Ramos (cell line): ENCODE measurements around the gene LY6G5C.

ENCODE experiments used
- in situ Hi-C: fragments of 300-500 bp; cut with MboI; formaldehyde crosslinking; loops from one replicate; pipeline ENCODE4 v1.14.3; 2022; ENCODE audit warnings: low sequenced_read_pairs; ENCODE audit not compliant: unreplicated experiment

Gene LY6G5C

GRCh38 chr6:31643818-31644454, 36.9 kb downstream of the LY6G5C start:
- in situ Hi-C loops, result no loop called here

GRCh38 chr6:31642798-31643570, 37.9 kb downstream of the LY6G5C start:
- in situ Hi-C loops, result no loop called here

GRCh38 chr6:31641370-31641769, 39.5 kb downstream of the LY6G5C start:
- in situ Hi-C loops, result no loop called here

GRCh38 chr6:31640612-31641011, 40.3 kb downstream of the LY6G5C start:
- in situ Hi-C loops, result no loop called here

- in situ Hi-C loops, result no loop called here
These were observed 41.4 kb downstream of the LY6G5C start for GRCh38 chr6:31639449-31639861.

- in situ Hi-C loops, result no loop called here
These were observed 41.8 kb downstream of the LY6G5C start for GRCh38 chr6:31639043-31639442.

GRCh38 chr6:31636698-31637596, 43.9 kb downstream of the LY6G5C start:
- in situ Hi-C loops, result no loop called here

GRCh38 chr6:31634969-31635575, 45.8 kb downstream of the LY6G5C start:
- in situ Hi-C loops, result no loop called here

- in situ Hi-C loops, result no loop called here
These were observed 46.7 kb downstream of the LY6G5C start for GRCh38 chr6:31634131-31634530.

GRCh38 chr6:31633447-31633846, 47.4 kb downstream of the LY6G5C start:
- in situ Hi-C loops, result no loop called here

GRCh38 chr6:31632279-31632946, 48.5 kb downstream of the LY6G5C start:
- in situ Hi-C loops, result no loop called here

GRCh38 chr6:31631681-31632278, 49.1 kb downstream of the LY6G5C start:
- in situ Hi-C loops, result no loop called here

GRCh38 chr6:31631209-31631608, 49.7 kb downstream of the LY6G5C start:
- in situ Hi-C loops, result no loop called here

- in situ Hi-C loops, result no loop called here
These were observed 50.5 kb downstream of the LY6G5C start for GRCh38 chr6:31630177-31630934.

GRCh38 chr6:31629014-31629413, 51.9 kb downstream of the LY6G5C start:
- in situ Hi-C loops, result no loop called here

- in situ Hi-C loops, result no loop called here
These were observed 53.1 kb downstream of the LY6G5C start for GRCh38 chr6:31627690-31628287.

- in situ Hi-C loops, result no loop called here
These were observed 53.9 kb downstream of the LY6G5C start for GRCh38 chr6:31626952-31627351.
